ENCODE measurements around the gene FNDC3A.

GRCh38 chr13:48978942-48979601 is 3.4 kb downstream of the FNDC3A start:
- TF ChIP-seq, protein P1, sequence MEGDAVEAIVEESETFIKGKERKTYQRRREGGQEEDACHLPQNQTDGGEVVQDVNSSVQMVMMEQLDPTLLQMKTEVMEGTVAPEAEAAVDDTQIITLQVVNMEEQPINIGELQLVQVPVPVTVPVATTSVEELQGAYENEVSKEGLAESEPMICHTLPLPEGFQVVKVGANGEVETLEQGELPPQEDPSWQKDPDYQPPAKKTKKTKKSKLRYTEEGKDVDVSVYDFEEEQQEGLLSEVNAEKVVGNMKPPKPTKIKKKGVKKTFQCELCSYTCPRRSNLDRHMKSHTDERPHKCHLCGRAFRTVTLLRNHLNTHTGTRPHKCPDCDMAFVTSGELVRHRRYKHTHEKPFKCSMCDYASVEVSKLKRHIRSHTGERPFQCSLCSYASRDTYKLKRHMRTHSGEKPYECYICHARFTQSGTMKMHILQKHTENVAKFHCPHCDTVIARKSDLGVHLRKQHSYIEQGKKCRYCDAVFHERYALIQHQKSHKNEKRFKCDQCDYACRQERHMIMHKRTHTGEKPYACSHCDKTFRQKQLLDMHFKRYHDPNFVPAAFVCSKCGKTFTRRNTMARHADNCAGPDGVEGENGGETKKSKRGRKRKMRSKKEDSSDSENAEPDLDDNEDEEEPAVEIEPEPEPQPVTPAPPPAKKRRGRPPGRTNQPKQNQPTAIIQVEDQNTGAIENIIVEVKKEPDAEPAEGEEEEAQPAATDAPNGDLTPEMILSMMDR (IDR thresholded peaks at IDR 0.05): no peak
- no peak for TF ChIP-seq EP300 (IDR thresholded peaks at IDR 0.05)
- no peak for TF ChIP-seq POLR2A (IDR thresholded peaks at IDR 0.05)

Measured in stomach (tissue), 4 donors.